ENCODE data around the gene GRIK1. TPM values are rescaled to one million over a fixed set of nuclear protein-coding genes. Genes with fewer than 3 reads are reported as not detected.

Gene GRIK1
- total RNA-seq, 2 donors from 2014 or later: not detected

DNA sequence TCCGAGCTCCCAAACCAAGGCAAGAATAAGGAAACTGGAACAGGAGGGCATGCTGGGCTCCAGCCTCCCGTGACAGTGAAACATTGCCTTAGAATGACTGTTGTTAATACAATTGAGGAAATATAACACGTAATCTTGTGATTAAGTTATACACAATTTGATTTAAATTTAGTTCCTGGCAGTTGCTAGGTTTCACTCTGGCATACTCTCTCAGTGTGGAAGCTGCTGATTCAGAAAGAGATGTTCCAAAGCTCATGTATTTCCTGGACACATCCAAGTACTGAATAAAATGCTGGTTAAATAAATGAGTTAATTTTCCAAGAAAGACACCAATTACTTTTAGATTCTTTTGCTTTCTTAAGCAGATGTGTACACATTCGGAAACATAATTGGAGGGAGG is 176.1 kb downstream of the GRIK1 start:
- H3K27ac ChIP-seq (ENCODE audit: low read depth, low read length): no peak overlapping the region
- Mint-ChIP-seq H3K27me3 (ENCODE audit: insufficient read depth) (no peaks in the 10 kb centered on the region), H3K4me1 (no peaks in the 10 kb centered on the region), H3K36me3 (ENCODE audit: low read depth) (no peaks in the 10 kb centered on the region), H3K4me3 (no peak overlapping the region), H3K9me3 (no peaks in the 10 kb centered on the region), H3K27ac (no peak overlapping the region)
- no peak overlapping the region for H3K4me3 ChIP-seq (ENCODE audit: low read length)
- H3K9ac ChIP-seq (ENCODE audit: extremely low read depth, low read length, poor library complexity, severe bottlenecking): no peak overlapping the region
- H3K4me1 ChIP-seq (ENCODE audit: control insufficient read depth, insufficient read depth, low read length): no peaks in the 10 kb centered on the region
- no peaks in the 10 kb centered on the region for H3K36me3 ChIP-seq (ENCODE audit: control insufficient read depth, insufficient read depth, low read length)
- H3K27me3 ChIP-seq (ENCODE audit: control insufficient read depth, insufficient read depth, low read length, poor library complexity, severe bottlenecking): no peaks in the 10 kb centered on the region
- DNase-seq: no peak
- TF ChIP-seq, protein P1, sequence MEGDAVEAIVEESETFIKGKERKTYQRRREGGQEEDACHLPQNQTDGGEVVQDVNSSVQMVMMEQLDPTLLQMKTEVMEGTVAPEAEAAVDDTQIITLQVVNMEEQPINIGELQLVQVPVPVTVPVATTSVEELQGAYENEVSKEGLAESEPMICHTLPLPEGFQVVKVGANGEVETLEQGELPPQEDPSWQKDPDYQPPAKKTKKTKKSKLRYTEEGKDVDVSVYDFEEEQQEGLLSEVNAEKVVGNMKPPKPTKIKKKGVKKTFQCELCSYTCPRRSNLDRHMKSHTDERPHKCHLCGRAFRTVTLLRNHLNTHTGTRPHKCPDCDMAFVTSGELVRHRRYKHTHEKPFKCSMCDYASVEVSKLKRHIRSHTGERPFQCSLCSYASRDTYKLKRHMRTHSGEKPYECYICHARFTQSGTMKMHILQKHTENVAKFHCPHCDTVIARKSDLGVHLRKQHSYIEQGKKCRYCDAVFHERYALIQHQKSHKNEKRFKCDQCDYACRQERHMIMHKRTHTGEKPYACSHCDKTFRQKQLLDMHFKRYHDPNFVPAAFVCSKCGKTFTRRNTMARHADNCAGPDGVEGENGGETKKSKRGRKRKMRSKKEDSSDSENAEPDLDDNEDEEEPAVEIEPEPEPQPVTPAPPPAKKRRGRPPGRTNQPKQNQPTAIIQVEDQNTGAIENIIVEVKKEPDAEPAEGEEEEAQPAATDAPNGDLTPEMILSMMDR (conservative IDR thresholded peaks at IDR 0.05): no peak
- WGBS, 2 experiments (ENCODE audit: insufficient coverage in 1 of 2, insufficient read length in 1 of 2): 93% methylated on average over 3 to 4 of the region's 4 CpGs
- H3K9me3 ChIP-seq (ENCODE audit: control insufficient read depth, low read length): no peaks in the 10 kb centered on the region

DNA sequence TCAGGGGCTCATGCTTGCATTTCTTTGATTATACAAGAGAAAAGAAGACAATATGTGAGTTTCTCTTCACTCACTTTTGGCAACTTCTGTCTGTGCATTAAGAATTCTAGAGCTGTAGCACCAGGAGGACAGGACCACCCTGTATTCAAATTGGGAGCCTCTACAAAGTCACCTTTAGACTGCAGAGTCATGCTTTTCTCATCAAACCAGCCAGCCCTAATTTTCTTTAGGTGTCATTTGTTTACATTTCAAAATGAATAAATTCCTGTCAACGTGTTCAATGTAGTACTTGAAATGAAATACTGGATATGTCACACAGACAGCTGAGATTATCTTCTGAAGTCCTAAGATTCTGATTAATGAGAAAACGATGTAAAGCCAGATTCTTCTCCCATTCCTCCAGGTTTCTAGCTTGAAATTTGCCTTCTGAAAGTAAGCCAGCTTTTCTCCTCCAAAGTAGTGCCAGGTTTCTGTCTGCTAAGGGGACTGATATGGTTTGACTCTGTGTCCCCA is 177.2 kb downstream of the GRIK1 start:
- no peak overlapping the region for H3K4me3 Mint-ChIP-seq
- TF ChIP-seq, protein P1 (conservative IDR thresholded peaks at IDR 0.05): no peak
- H3K9ac ChIP-seq (ENCODE audit: extremely low read depth, low read length, poor library complexity, severe bottlenecking): no peak overlapping the region
- DNase-seq: no peak
- H3K9me3 Mint-ChIP-seq: no peaks in the 10 kb centered on the region
- H3K27ac Mint-ChIP-seq: no peak overlapping the region
- H3K27me3 ChIP-seq (ENCODE audit: control insufficient read depth, insufficient read depth, low read length, poor library complexity, severe bottlenecking): no peaks in the 10 kb centered on the region
- no peak overlapping the region for H3K27ac ChIP-seq (ENCODE audit: low read depth, low read length)
- no peaks in the 10 kb centered on the region for H3K4me1 Mint-ChIP-seq
- no peaks in the 10 kb centered on the region for H3K4me1 ChIP-seq (ENCODE audit: control insufficient read depth, insufficient read depth, low read length)
- no peaks in the 10 kb centered on the region for H3K27me3 Mint-ChIP-seq (ENCODE audit: insufficient read depth)
- no peaks in the 10 kb centered on the region for H3K36me3 ChIP-seq (ENCODE audit: control insufficient read depth, insufficient read depth, low read length)
- WGBS, 2 experiments (ENCODE audit: insufficient coverage in 1 of 2, insufficient read length in 1 of 2): 68 to 86% methylated on average over 2 of the region's 2 CpGs
- no peaks in the 10 kb centered on the region for H3K36me3 Mint-ChIP-seq (ENCODE audit: low read depth)
- no peaks in the 10 kb centered on the region for H3K9me3 ChIP-seq (ENCODE audit: control insufficient read depth, low read length)
- no peak overlapping the region for H3K4me3 ChIP-seq (ENCODE audit: low read length)

DNA sequence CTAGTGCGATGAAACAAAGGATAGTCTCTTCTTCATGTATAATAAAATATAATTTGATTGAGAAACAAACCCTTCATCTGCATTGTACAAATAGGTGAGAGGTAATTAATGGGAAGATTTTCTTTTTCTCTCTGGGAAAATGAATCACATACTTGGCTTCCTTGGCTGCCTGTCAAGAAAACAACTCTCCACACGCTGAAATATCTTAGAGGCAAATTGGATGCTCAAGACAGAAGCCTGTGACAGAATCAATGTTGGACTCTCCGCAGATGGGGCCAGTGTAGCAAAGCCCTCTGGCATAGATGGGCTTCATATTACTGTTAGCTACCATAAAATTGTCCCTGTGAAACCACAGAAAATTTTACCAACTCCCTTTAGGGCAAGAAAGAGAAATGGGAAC is 186.6 kb downstream of the GRIK1 start:
- H3K36me3 Mint-ChIP-seq (ENCODE audit: low read depth): no peaks in the 10 kb centered on the region
- no peaks in the 10 kb centered on the region for H3K27me3 Mint-ChIP-seq (ENCODE audit: insufficient read depth)
- Histone ChIP-seq H3K27ac (ENCODE audit: low read depth, low read length) (no peak overlapping the region), H3K36me3 (ENCODE audit: control insufficient read depth, insufficient read depth, low read length) (no peaks in the 10 kb centered on the region), H3K9ac (ENCODE audit: extremely low read depth, low read length, poor library complexity, severe bottlenecking) (no peak overlapping the region), H3K4me1 (ENCODE audit: control insufficient read depth, insufficient read depth, low read length) (no peaks in the 10 kb centered on the region), H3K9me3 (ENCODE audit: control insufficient read depth, low read length) (no peaks in the 10 kb centered on the region), H3K4me3 (ENCODE audit: low read length) (no peak overlapping the region), H3K27me3 (ENCODE audit: control insufficient read depth, insufficient read depth, low read length, poor library complexity, severe bottlenecking) (no peaks in the 10 kb centered on the region)
- WGBS, 2 experiments (ENCODE audit: insufficient coverage in 1 of 2, insufficient read length in 1 of 2): 87 to 100% methylated on average over 1 to 2 of the region's 3 CpGs
- TF ChIP-seq, protein P1 (conservative IDR thresholded peaks at IDR 0.05): no peak
- no peak overlapping the region for H3K4me3 Mint-ChIP-seq
- DNase-seq: no peak
- no peak overlapping the region for H3K27ac Mint-ChIP-seq
- H3K9me3 Mint-ChIP-seq: no peaks in the 10 kb centered on the region
- peaks cover 8% of the 10 kb centered on the region for H3K4me1 Mint-ChIP-seq
